Activated naive CD8-positive, alpha-beta T cell treated with anti-CD3 and anti-CD28 coated beads, Interleukin-2, amount 50 U/mL, for 24 hours (primary cell): ENCODE measurements around the gene TMEM167B.
"Not testable (repeated sequence)": the region's sequence is repeated elsewhere in the genome, so short reads cannot be mapped to it uniquely, and the experiment has no call there.

Experiments used
- ATAC-seq: fragments of 150-1000 bp; cut with Tn5 transposase; one replicate; pipeline ENCODE4 v1.10.0; 2021
- DNase-seq: peaks from one replicate; pipeline ENCODE4 v3.0.0; 2021
- H3K27ac Mint-ChIP-seq: one replicate; pipeline ENCODE4 v1.8.0; 2021; ENCODE audit warnings: mild to moderate bottlenecking, mixed read lengths
- H3K27me3 Mint-ChIP-seq: one replicate; pipeline ENCODE4 v1.8.0; 2021; ENCODE audit warnings: mixed read lengths
- H3K36me3 Mint-ChIP-seq: one replicate; pipeline ENCODE4 v1.8.0; 2021; ENCODE audit warnings: low read depth, mixed read lengths
- H3K4me1 Mint-ChIP-seq: one replicate; pipeline ENCODE4 v1.8.0; 2021; ENCODE audit warnings: mixed read lengths
- H3K4me3 Mint-ChIP-seq: one replicate; pipeline ENCODE4 v1.8.0; 2021; ENCODE audit warnings: mild to moderate bottlenecking, moderate library complexity, mixed read lengths
- H3K9me3 Mint-ChIP-seq: one replicate; pipeline ENCODE4 v1.8.0; 2021; ENCODE audit warnings: mixed read lengths

The TMEM167B gene

GRCh38 chr1:109115685-109116084 is 25.1 kb downstream of the TMEM167B start:
- DNase-seq = no peak
- peak; percentile 59 for ATAC-seq
- H3K27ac Mint-ChIP-seq = peak overlapping the region; percentile 93

GRCh38 chr1:109116286-109116685 is 25.7 kb downstream of the TMEM167B start:
- Mint-ChIP-seq H3K4me1 (peaks cover 51% of the 10 kb centered on the region), H3K36me3 (peaks cover 9% of the 10 kb centered on the region), H3K9me3 (no peaks in the 10 kb centered on the region), H3K27ac (peak overlapping the region; percentile 93), H3K27me3 (peaks cover 14% of the 10 kb centered on the region), H3K4me3 (peak overlapping the region; percentile 35)
- ATAC-seq (no peak), DNase-seq (no peak)

More at GRCh38 chr1:109115685-109116084, 25.1 kb downstream of the TMEM167B start:
- Mint-ChIP-seq H3K27me3 (peaks cover 14% of the 10 kb centered on the region), H3K4me3 (peak overlapping the region; percentile 35), H3K36me3 (peaks cover 9% of the 10 kb centered on the region), H3K9me3 (no peaks in the 10 kb centered on the region), H3K4me1 (peaks cover 51% of the 10 kb centered on the region)

- ATAC-seq (no peak), DNase-seq (no peak)
- Mint-ChIP-seq H3K36me3 (peaks cover 9% of the 10 kb centered on the region), H3K4me3 (no peak overlapping the region), H3K27ac (no peak overlapping the region), H3K9me3 (no peaks in the 10 kb centered on the region), H3K27me3 (peaks cover 8% of the 10 kb centered on the region), H3K4me1 (peaks cover 41% of the 10 kb centered on the region)
These were observed 27.5 kb downstream of the TMEM167B start for GRCh38 chr1:109118089-109118488.

- peaks cover 9% of the 10 kb centered on the region for H3K36me3 Mint-ChIP-seq
- H3K27me3 Mint-ChIP-seq = no peaks in the 10 kb centered on the region
- H3K4me3 Mint-ChIP-seq = no peak overlapping the region
- DNase-seq (no peak), ATAC-seq (no peak)
- no peak overlapping the region for H3K27ac Mint-ChIP-seq
- peaks cover 22% of the 10 kb centered on the region for H3K4me1 Mint-ChIP-seq
- no peaks in the 10 kb centered on the region for H3K9me3 Mint-ChIP-seq
These were observed 29.8 kb downstream of the TMEM167B start for GRCh38 chr1:109120356-109120755.

- no peak for DNase-seq
- Mint-ChIP-seq H3K27me3 (no peaks in the 10 kb centered on the region), H3K36me3 (no peaks in the 10 kb centered on the region), H3K9me3 (no peaks in the 10 kb centered on the region), H3K27ac (no peak overlapping the region), H3K4me3 (no peak overlapping the region), H3K4me1 (peaks cover 28% of the 10 kb centered on the region)
- ATAC-seq = peak; percentile 53
These were observed 40.5 kb downstream of the TMEM167B start for GRCh38 chr1:109131059-109131458.

- Mint-ChIP-seq H3K4me3 (no peak overlapping the region), H3K4me1 (peaks cover 32% of the 10 kb centered on the region), H3K27ac (no peak overlapping the region), H3K9me3 (no peaks in the 10 kb centered on the region), H3K27me3 (no peaks in the 10 kb centered on the region), H3K36me3 (no peaks in the 10 kb centered on the region)
- no peak for ATAC-seq
- no peak for DNase-seq
These were observed 41.2 kb downstream of the TMEM167B start for GRCh38 chr1:109131800-109132199.

GRCh38 chr1:109133002-109133706 is 42.6 kb downstream of the TMEM167B start:
- Mint-ChIP-seq H3K27ac (no peak overlapping the region), H3K4me1 (peaks cover 32% of the 10 kb centered on the region), H3K4me3 (no peak overlapping the region), H3K9me3 (no peaks in the 10 kb centered on the region), H3K36me3 (no peaks in the 10 kb centered on the region), H3K27me3 (no peaks in the 10 kb centered on the region)
- DNase-seq (no peak), ATAC-seq (no peak)

GRCh38 chr1:109133815-109134214 is 43.3 kb downstream of the TMEM167B start:
- DNase-seq = peak; percentile 23
- H3K36me3 Mint-ChIP-seq = no peaks in the 10 kb centered on the region
- H3K4me3 Mint-ChIP-seq = no peak overlapping the region
- ATAC-seq = no peak
- peaks cover 32% of the 10 kb centered on the region for H3K4me1 Mint-ChIP-seq
- no peaks in the 10 kb centered on the region for H3K27me3 Mint-ChIP-seq
- no peak overlapping the region for H3K27ac Mint-ChIP-seq
- no peaks in the 10 kb centered on the region for H3K9me3 Mint-ChIP-seq

GRCh38 chr1:109134423-109134822 is 43.9 kb downstream of the TMEM167B start:
- no peak for DNase-seq
- H3K27me3 Mint-ChIP-seq = no peaks in the 10 kb centered on the region
- no peaks in the 10 kb centered on the region for H3K9me3 Mint-ChIP-seq
- no peaks in the 10 kb centered on the region for H3K36me3 Mint-ChIP-seq
- ATAC-seq = no peak
- no peak overlapping the region for H3K4me3 Mint-ChIP-seq
- H3K4me1 Mint-ChIP-seq = peaks cover 32% of the 10 kb centered on the region
- H3K27ac Mint-ChIP-seq = peak overlapping the region; percentile 30

- no peak for DNase-seq
- no peaks in the 10 kb centered on the region for H3K36me3 Mint-ChIP-seq
- H3K4me3 Mint-ChIP-seq = no peak overlapping the region
- ATAC-seq = peak; percentile 52
- H3K9me3 Mint-ChIP-seq = no peaks in the 10 kb centered on the region
- peaks cover 32% of the 10 kb centered on the region for H3K4me1 Mint-ChIP-seq
- H3K27me3 Mint-ChIP-seq = no peaks in the 10 kb centered on the region
- peak overlapping the region; percentile 69 for H3K27ac Mint-ChIP-seq
These were observed 45.4 kb downstream of the TMEM167B start for GRCh38 chr1:109135940-109136339.

GRCh38 chr1:109136766-109137165 is 46.2 kb downstream of the TMEM167B start:
- no peak for ATAC-seq
- H3K4me3 Mint-ChIP-seq = no peak overlapping the region
- H3K4me1 Mint-ChIP-seq = peaks cover 29% of the 10 kb centered on the region
- H3K27ac Mint-ChIP-seq = no peak overlapping the region
- H3K9me3 Mint-ChIP-seq = no peaks in the 10 kb centered on the region
- H3K36me3 Mint-ChIP-seq = no peaks in the 10 kb centered on the region
- DNase-seq = no peak
- H3K27me3 Mint-ChIP-seq = no peaks in the 10 kb centered on the region

GRCh38 chr1:109137958-109138357 is 47.4 kb downstream of the TMEM167B start:
- Mint-ChIP-seq H3K4me1 (peaks cover 29% of the 10 kb centered on the region), H3K4me3 (no peak overlapping the region), H3K9me3 (no peaks in the 10 kb centered on the region), H3K27me3 (no peaks in the 10 kb centered on the region), H3K27ac (no peak overlapping the region), H3K36me3 (no peaks in the 10 kb centered on the region)
- no peak for DNase-seq
- ATAC-seq = no peak

GRCh38 chr1:109138358-109138757 is 47.8 kb downstream of the TMEM167B start:
- ATAC-seq = no peak
- DNase-seq = no peak
- Mint-ChIP-seq H3K27ac (no peak overlapping the region), H3K4me1 (peaks cover 29% of the 10 kb centered on the region), H3K4me3 (no peak overlapping the region), H3K27me3 (no peaks in the 10 kb centered on the region), H3K36me3 (no peaks in the 10 kb centered on the region), H3K9me3 (no peaks in the 10 kb centered on the region)

- Mint-ChIP-seq H3K36me3 (no peaks in the 10 kb centered on the region), H3K4me1 (peaks cover 11% of the 10 kb centered on the region), H3K9me3 (no peaks in the 10 kb centered on the region), H3K27me3 (no peaks in the 10 kb centered on the region), H3K27ac (no peak overlapping the region), H3K4me3 (no peak overlapping the region)
- ATAC-seq = no peak
- no peak for DNase-seq
These were observed 49.8 kb downstream of the TMEM167B start for GRCh38 chr1:109140392-109140791.

- no peaks in the 10 kb centered on the region for H3K36me3 Mint-ChIP-seq
- DNase-seq (no peak), ATAC-seq (no peak)
- no peak overlapping the region for H3K4me3 Mint-ChIP-seq
- no peaks in the 10 kb centered on the region for H3K4me1 Mint-ChIP-seq
- no peak overlapping the region for H3K27ac Mint-ChIP-seq
- H3K9me3 Mint-ChIP-seq = no peaks in the 10 kb centered on the region
- no peaks in the 10 kb centered on the region for H3K27me3 Mint-ChIP-seq
These were observed 51.7 kb downstream of the TMEM167B start for GRCh38 chr1:109142260-109142659.

GRCh38 chr1:109142725-109143124 is 52.2 kb downstream of the TMEM167B start:
- H3K4me1 Mint-ChIP-seq, DNase-seq, H3K4me3 Mint-ChIP-seq, H3K27me3 Mint-ChIP-seq, ATAC-seq, H3K27ac Mint-ChIP-seq, H3K9me3 Mint-ChIP-seq, H3K36me3 Mint-ChIP-seq: not testable (repeated sequence)
